IMR-90 (cell line): ENCODE results near the gene TCF12. TPM values are rescaled to one million over a fixed set of nuclear protein-coding genes. Genes with fewer than 3 reads are reported as not detected.

Source experiments
- ATAC-seq: fragments of 200-7000 bp; cut with Tn5 transposase; 2 replicates; pipeline ENCODE4 v1.9.1; 2020; ENCODE audit warnings: low read depth, mild to moderate bottlenecking, moderate library complexity
- BruUV-seq: library from RNA; stranded (reverse); fragments of 400-500 nt; replicated peaks from 2 replicates; lab custom pipeline; 2021; lab: Mats Ljungman, UMichigan
- CTCF ChIA-PET: fragments of 300-600 bp; formaldehyde crosslinking; extraction: SDS; loops from one replicate; lab custom pipeline; 2021; ENCODE audit warnings: antibody characterized with exemption; lab: Yijun Ruan, JAX
- POLR2A ChIA-PET: fragments of 300-600 bp; sonication (Branson Sonifier 250); formaldehyde crosslinking; loops from one replicate; lab custom pipeline; 2022; ENCODE audit warnings: antibody characterized with exemption; ENCODE audit not compliant: unreplicated experiment; lab: Charles Lee
- DNase-seq: peaks from one replicate; pipeline ENCODE4 v3.0.0; 2013
- H2AFZ ChIP-seq: replicated peaks from 2 replicates; pipeline ENCODE3; 2013; ENCODE audit warnings: low read length, mild to moderate bottlenecking; ENCODE audit not compliant: poor library complexity
- H2AK5ac ChIP-seq: 2 replicates; pipeline ENCODE4 v1.6.1; 2013; ENCODE audit warnings: low read depth, low read length, inconsistent platforms
- H2AK9ac ChIP-seq: replicated peaks from 2 replicates; pipeline ENCODE3; 2013; ENCODE audit warnings: mild to moderate bottlenecking, low read depth, low read length, moderate library complexity; ENCODE audit not compliant: poor library complexity
- H2BK120ac ChIP-seq: 2 replicates; pipeline ENCODE4 v1.6.1; 2013; ENCODE audit warnings: low read depth, low read length, inconsistent platforms
- H2BK15ac ChIP-seq: 3 replicates; pipeline ENCODE4 v1.6.1; 2013; ENCODE audit warnings: low read depth, low read length, inconsistent platforms
- H2BK20ac ChIP-seq: 2 replicates; pipeline ENCODE4 v1.6.1; 2013; ENCODE audit warnings: low read depth, mild to moderate bottlenecking, inconsistent platforms, low read length, moderate library complexity
- H2BK5ac ChIP-seq: 2 replicates; pipeline ENCODE4 v1.6.1; 2013; ENCODE audit warnings: mild to moderate bottlenecking, low read depth, low read length, inconsistent platforms; ENCODE audit not compliant: poor library complexity, severe bottlenecking
- H3K14ac ChIP-seq: replicated peaks from 2 replicates; pipeline ENCODE4 v1.6.1; 2013; ENCODE audit warnings: low read depth, low read length, inconsistent platforms
- H3K18ac ChIP-seq: 2 replicates; pipeline ENCODE4 v1.6.1; 2013; ENCODE audit warnings: low read depth, low read length, control low read depth
- H3K23ac ChIP-seq: 2 replicates; pipeline ENCODE4 v1.6.1; 2013; ENCODE audit warnings: low read depth, low read length, inconsistent platforms
- H3K27ac ChIP-seq: 2 replicates; pipeline ENCODE4 v1.5.1; 2013; ENCODE audit warnings: mild to moderate bottlenecking, control low read depth, low read length; ENCODE audit not compliant: insufficient read depth
- H3K27me3 ChIP-seq: 2 replicates; pipeline ENCODE4 v1.6.1; 2013; ENCODE audit warnings: low read length; ENCODE audit not compliant: control insufficient read depth, insufficient read depth
- H3K36me3 ChIP-seq: 2 replicates; pipeline ENCODE4 v1.6.1; 2013; ENCODE audit warnings: low read length, mixed read lengths; ENCODE audit not compliant: control insufficient read depth, insufficient read depth
- H3K4ac ChIP-seq: 2 replicates; pipeline ENCODE4 v1.6.1; 2013; ENCODE audit warnings: low read depth, low read length, inconsistent platforms
- H3K4me1 ChIP-seq: 2 replicates; pipeline ENCODE4 v1.6.1; 2013; ENCODE audit warnings: low read length, mixed read lengths; ENCODE audit not compliant: control insufficient read depth, insufficient read depth
- H3K4me2 ChIP-seq: 2 replicates; pipeline ENCODE4 v1.6.1; 2013; ENCODE audit warnings: low read depth, mild to moderate bottlenecking, control low read depth, low read length, moderate library complexity
- H3K4me3 ChIP-seq: 2 replicates; pipeline ENCODE4 v1.5.1; 2013; ENCODE audit warnings: low read depth, mild to moderate bottlenecking, control low read depth, low read length, moderate library complexity; ENCODE audit not compliant: insufficient read depth
- H3K56ac ChIP-seq: 2 replicates; pipeline ENCODE4 v1.6.1; 2013; ENCODE audit warnings: low read length, inconsistent platforms; ENCODE audit not compliant: insufficient read depth; ENCODE audit errors: extremely low read depth
- H3K79me1 ChIP-seq, 2 experiments: 2 replicates each; pipeline ENCODE4 v1.6.1; 2013; ENCODE audit warnings: low read length in 2 of 2, inconsistent platforms in 1 of 2, low read depth in 1 of 2
- H3K9ac ChIP-seq: 2 replicates; pipeline ENCODE4 v1.6.1; 2013; ENCODE audit warnings: low read depth, low read length, control low read depth
- H3K9me1 ChIP-seq: 2 replicates; pipeline ENCODE4 v1.6.1; 2013; ENCODE audit warnings: low read length, inconsistent platforms; ENCODE audit not compliant: insufficient read depth
- H3K9me3 ChIP-seq: 2 replicates; pipeline ENCODE4 v1.6.1; 2013; ENCODE audit warnings: low read length; ENCODE audit not compliant: control insufficient read depth, insufficient read depth
- H4K20me1 ChIP-seq: 2 replicates; pipeline ENCODE4 v1.6.1; 2013; ENCODE audit warnings: low read length, inconsistent platforms; ENCODE audit not compliant: insufficient read depth
- H4K5ac ChIP-seq: 2 replicates; pipeline ENCODE4 v1.6.1; 2013; ENCODE audit warnings: mild to moderate bottlenecking, low read depth, low read length, control low read depth
- H4K8ac ChIP-seq, 2 experiments: 2 replicates each; pipeline ENCODE4 v1.6.1; 2013; ENCODE audit warnings: low read depth in 2 of 2, low read length in 2 of 2, control low read depth in 1 of 2, inconsistent platforms in 1 of 2
- H4K91ac ChIP-seq: 2 replicates; pipeline ENCODE4 v1.6.1; 2013; ENCODE audit warnings: low read depth, low read length, inconsistent platforms; ENCODE audit not compliant: insufficient read depth
- BHLHE40 ChIP-seq: fragments of 150-350 bp; IDR thresholded peaks from 2 replicates; pipeline ENCODE4 v1.6.1; 2016; ENCODE audit warnings: mild to moderate bottlenecking, low read depth, low read length
- CHD1 ChIP-seq: IDR thresholded peaks from 2 replicates; pipeline ENCODE4 v1.6.1; 2012; ENCODE audit warnings: low read depth, low read length, improper control_type of control experiment
- CTCF ChIP-seq: conservative IDR thresholded peaks from 2 replicates; pipeline ENCODE4 v1.5.1; 2012; ENCODE audit warnings: mild to moderate bottlenecking, low read depth, low read length, improper control_type of control experiment
- MAFK ChIP-seq: IDR thresholded peaks from 2 replicates; pipeline ENCODE4 v1.6.1; 2012; ENCODE audit warnings: low read depth, low read length, improper control_type of control experiment
- MAZ ChIP-seq: IDR thresholded peaks from 2 replicates; pipeline ENCODE4 v1.6.1; 2012; ENCODE audit warnings: low read depth, mild to moderate bottlenecking, low read length, improper control_type of control experiment, moderate library complexity, borderline replicate concordance
- MXI1 ChIP-seq: IDR thresholded peaks from 2 replicates; pipeline ENCODE4 v1.6.1; 2012; ENCODE audit warnings: low read depth, mild to moderate bottlenecking, low read length, moderate library complexity, borderline replicate concordance
- POLR2A ChIP-seq: IDR thresholded peaks from 2 replicates; pipeline ENCODE4 v1.6.1; 2012; ENCODE audit warnings: mild to moderate bottlenecking, low read depth, low read length
- WGBS, 2 experiments: methylation state at CpG; one replicate each; pipeline versions ENCODE4 v1.1.5 to v1.1.7; 2013; ENCODE audit warnings: missing lambda C conversion rate in 2 of 2; ENCODE audit not compliant: insufficient read length in 1 of 2; ENCODE audit errors: extremely low coverage in 2 of 2; 5-methylcytosine and 5-hydroxymethylcytosine counted together
- dilution Hi-C: fragments of 300-500 bp; cut with HindIII; formaldehyde crosslinking; loops from one replicate; pipeline ENCODE4 v1.14.3; 2018; ENCODE audit warnings: low sequenced_read_pairs; ENCODE audit not compliant: unreplicated experiment
- in situ Hi-C: fragments of 300-500 bp; cut with MboI; formaldehyde crosslinking; loops from 3 replicates; pipeline ENCODE4 v1.14.3; 2019; ENCODE audit warnings: low sequenced_read_pairs, inconsistent platforms, mixed read lengths
- intact Hi-C: fragments of 100-400 bp; cut with micrococcal nuclease; formaldehyde crosslinking; loops from 2 replicates; pipeline ENCODE4 v1.10.0; 2022
- polyA plus RNA-seq, 3 experiments: library from polyadenylated mRNA; depleted of rRNA; stranded (reverse); fragments of >200 nt; gene quantifications; 2 replicates each; pipeline ENCODE4 v1.2.3, GENCODE V29; 2012; ENCODE audit warnings: low replicate concordance in 1 of 3
- total RNA-seq: library from RNA; depleted of rRNA; stranded (reverse); fragments of >200 nt; gene quantifications from 2 replicates; pipeline ENCODE4 v1.2.3, GENCODE V29; 2012
- TF ChIP-seq, protein P1 (sequence below): fragments of 150-350 bp; IDR thresholded peaks from 2 replicates; pipeline ENCODE4 v1.6.1; 2016; ENCODE audit warnings: low read depth, mild to moderate bottlenecking, low read length, moderate library complexity, borderline replicate concordance

The TCF12 gene
- total and polyA plus RNA-seq, 2 of the 4 experiments (the other 2 are of a cell fraction), result 79.4 to 160 TPM

GRCh38 chr15:56982987-56983386, 64.5 kb downstream of the TCF12 start:
- Histone ChIP-seq H3K4ac (no peak overlapping the region; the same call in 1 of the 2 replicates), H3K4me2 (no peak overlapping the region), H3K56ac (no peak overlapping the region), H3K27me3 (no peaks in the 10 kb centered on the region), H3K79me1 (peaks cover 20 to 57% of the 10 kb centered on the region in 2 experiments), H4K8ac (no peak overlapping the region), H2BK120ac (no peak overlapping the region), H2BK15ac (no peak overlapping the region), H3K4me1 (peaks cover 17% of the 10 kb centered on the region), H3K9ac (no peak overlapping the region), H3K14ac (0 out of 2 replicates have a peak overlapping the region, but pooled peaks have one; percentile 32), H2AFZ (no peak overlapping the region), H2BK5ac (no peak overlapping the region), H2AK9ac (no peak overlapping the region), H4K5ac (no peak overlapping the region), H4K91ac (no peak overlapping the region), H4K20me1 (peaks cover 34% of the 10 kb centered on the region), H3K18ac (no peak overlapping the region), H3K4me3 (no peak overlapping the region), H3K27ac (no peak overlapping the region), H3K36me3 (no peaks in the 10 kb centered on the region), H3K9me3 (no peaks in the 10 kb centered on the region), H3K9me1 (peaks cover 5% of the 10 kb centered on the region; the same call in 1 of the 2 replicates), H3K23ac (peak overlapping the region; percentile 45; the same call in 1 of the 2 replicates), H2AK5ac (no peak overlapping the region), H2BK20ac (no peak overlapping the region)
- no TSS peak for BruUV-seq
- no CpG with 5 or more reads among the region's 1 CpG for WGBS, 2 experiments
- dilution Hi-C loops, result no loop called here
- ATAC-seq (no peak), DNase-seq (no peak)
- CTCF ChIA-PET, result no interaction called here
- no peak for TF ChIP-seq MXI1
- TF ChIP-seq BHLHE40, result no peak
- no peak for TF ChIP-seq CTCF
- no peak for TF ChIP-seq MAZ
- TF ChIP-seq CHD1, result no peak
- no peak for TF ChIP-seq MAFK
- no peak for TF ChIP-seq POLR2A
- TF ChIP-seq, protein P1, sequence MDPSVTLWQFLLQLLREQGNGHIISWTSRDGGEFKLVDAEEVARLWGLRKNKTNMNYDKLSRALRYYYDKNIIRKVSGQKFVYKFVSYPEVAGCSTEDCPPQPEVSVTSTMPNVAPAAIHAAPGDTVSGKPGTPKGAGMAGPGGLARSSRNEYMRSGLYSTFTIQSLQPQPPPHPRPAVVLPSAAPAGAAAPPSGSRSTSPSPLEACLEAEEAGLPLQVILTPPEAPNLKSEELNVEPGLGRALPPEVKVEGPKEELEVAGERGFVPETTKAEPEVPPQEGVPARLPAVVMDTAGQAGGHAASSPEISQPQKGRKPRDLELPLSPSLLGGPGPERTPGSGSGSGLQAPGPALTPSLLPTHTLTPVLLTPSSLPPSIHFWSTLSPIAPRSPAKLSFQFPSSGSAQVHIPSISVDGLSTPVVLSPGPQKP, result no peak
- POLR2A ChIA-PET, result no interaction called here
- intact Hi-C loops, result no loop called here
- in situ Hi-C loops, result no loop called here
